ES-I3 (cell line): Measurements from ENCODE around the gene ATN1.

Source experiments
- H3K36me3 ChIP-seq: 2 replicates; pipeline ENCODE4 v1.6.1; 2013; ENCODE audit warnings: mild to moderate bottlenecking, low read length, control low read depth, moderate library complexity; ENCODE audit not compliant: insufficient read depth
- H3K4me1 ChIP-seq: 2 replicates; pipeline ENCODE4 v1.6.1; 2013; ENCODE audit warnings: mild to moderate bottlenecking, control low read depth, low read length; ENCODE audit not compliant: insufficient read depth
- H3K9ac ChIP-seq: 2 replicates; pipeline ENCODE4 v1.6.1; 2013; ENCODE audit warnings: low read depth, mild to moderate bottlenecking, low read length, moderate library complexity
- H3K9me3 ChIP-seq: 2 replicates; pipeline ENCODE4 v1.6.1; 2013; ENCODE audit warnings: mild to moderate bottlenecking, low read length, moderate library complexity; ENCODE audit not compliant: control insufficient read depth, insufficient read depth

Gene ATN1

DNA sequence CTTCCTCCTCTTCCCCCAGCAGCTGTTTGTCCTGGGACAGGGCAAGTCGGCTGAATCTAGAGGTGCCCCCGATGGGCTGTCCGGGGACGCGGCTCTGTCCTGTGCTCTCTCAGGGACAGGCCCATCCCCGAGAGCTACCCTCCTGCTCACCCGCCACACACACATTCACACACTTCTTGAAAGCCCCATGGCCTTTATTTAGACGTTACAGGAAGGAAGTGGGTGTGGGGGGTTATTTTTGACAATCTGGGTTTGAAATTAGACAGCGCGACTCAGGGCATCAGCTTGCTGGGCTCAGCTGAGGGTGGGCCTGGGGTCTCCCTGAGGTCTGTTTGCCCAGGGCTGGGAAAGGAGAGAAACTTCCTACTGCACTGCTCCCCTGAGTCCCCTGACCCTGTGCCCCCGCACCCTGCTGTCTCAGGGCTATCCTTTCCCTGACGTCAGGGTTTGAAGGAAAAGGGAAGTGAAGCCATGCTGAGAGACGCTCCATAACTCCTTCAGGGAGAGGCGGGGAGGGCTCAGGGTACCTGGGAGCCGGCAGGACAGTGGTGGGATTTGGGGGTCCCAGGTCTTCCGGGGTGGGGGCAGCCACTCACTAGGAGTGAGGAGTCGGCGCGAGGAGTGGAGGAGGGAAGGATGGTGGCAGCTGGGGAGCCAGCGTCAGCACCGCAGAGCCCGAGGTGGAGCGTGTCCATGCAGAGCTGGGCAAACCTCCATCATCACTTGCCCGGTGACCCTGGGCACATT is 31.5 kb downstream of the ATN1 start:
- Histone ChIP-seq H3K9me3 (no peaks in the 10 kb centered on the region), H3K9ac (no peak overlapping the region), H3K36me3 (no peaks in the 10 kb centered on the region), H3K4me1 (peaks cover 15% of the 10 kb centered on the region; the same call in 1 of the 2 replicates)

DNA sequence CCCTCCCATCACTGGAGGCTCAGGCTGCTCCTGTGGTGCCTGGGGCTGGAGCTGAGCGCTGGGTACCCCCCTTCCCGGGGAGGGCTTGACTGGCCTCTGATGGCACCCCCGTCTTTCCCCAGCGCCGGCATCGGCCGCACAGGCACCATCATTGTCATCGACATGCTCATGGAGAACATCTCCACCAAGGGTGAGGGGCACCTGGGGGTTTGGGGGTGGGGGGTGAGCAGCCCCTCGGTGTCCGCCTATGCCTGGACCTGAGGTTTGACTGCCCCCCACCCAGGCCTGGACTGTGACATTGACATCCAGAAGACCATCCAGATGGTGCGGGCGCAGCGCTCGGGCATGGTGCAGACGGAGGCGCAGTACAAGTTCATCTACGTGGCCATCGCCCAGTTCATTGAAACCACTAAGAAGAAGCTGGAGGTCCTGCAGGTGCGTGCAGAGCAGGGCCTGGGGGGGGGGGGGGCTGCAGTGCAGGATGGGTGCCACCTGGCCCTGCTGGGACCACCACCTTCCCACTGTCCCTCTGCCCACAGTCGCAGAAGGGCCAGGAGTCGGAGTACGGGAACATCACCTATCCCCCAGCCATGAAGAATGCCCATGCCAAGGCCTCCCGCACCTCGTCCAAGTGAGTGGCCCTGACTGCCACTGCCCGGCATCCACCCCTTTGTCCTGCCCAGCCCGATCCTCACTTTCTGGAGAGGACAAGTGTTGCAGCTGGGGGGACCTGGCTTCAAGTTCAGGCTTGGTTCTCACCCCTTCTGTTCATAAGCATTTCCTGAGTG is 32.2 kb downstream of the ATN1 start:
- H3K36me3 ChIP-seq, result no peaks in the 10 kb centered on the region
- H3K4me1 ChIP-seq, result peaks cover 15% of the 10 kb centered on the region; the same call in 1 of the 2 replicates
- no peak overlapping the region for H3K9ac ChIP-seq
- H3K9me3 ChIP-seq, result no peaks in the 10 kb centered on the region

DNA sequence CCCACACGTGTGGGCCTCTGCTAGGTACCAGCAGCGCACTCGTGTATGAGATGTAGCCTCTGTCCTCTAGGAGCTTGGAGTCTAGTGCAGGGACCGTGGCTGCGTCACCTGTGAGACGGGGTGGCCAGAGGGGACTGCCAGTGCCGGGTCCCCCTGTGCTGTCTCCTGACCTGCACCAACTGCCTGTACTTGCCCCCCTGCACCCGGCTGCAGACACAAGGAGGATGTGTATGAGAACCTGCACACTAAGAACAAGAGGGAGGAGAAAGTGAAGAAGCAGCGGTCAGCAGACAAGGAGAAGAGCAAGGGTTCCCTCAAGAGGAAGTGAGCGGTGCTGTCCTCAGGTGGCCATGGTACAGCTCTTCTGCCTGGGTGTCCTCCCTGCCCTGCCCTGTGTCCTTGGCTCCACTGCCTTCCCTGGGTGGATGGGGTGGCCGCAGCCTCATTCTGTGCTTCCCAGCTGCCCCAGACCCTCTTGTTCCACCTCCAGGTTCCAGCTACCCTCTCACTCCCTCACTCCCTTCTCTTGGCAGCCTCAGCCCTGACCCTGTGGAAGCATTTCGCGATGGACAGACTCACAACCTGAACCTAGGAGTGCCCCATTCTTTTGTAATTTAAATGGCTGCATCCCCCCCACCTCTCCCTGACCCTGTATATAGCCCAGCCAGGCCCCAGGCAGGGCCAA is 33.0 kb downstream of the ATN1 start:
- H3K36me3 ChIP-seq, result 0 out of 2 replicates have a peak, but pooled peaks cover under 1% of the 10 kb centered on the region
- H3K4me1 ChIP-seq, result peaks cover 15% of the 10 kb centered on the region; the same call in 1 of the 2 replicates
- no peaks in the 10 kb centered on the region for H3K9me3 ChIP-seq
- H3K9ac ChIP-seq, result peak overlapping the region; percentile 74

DNA sequence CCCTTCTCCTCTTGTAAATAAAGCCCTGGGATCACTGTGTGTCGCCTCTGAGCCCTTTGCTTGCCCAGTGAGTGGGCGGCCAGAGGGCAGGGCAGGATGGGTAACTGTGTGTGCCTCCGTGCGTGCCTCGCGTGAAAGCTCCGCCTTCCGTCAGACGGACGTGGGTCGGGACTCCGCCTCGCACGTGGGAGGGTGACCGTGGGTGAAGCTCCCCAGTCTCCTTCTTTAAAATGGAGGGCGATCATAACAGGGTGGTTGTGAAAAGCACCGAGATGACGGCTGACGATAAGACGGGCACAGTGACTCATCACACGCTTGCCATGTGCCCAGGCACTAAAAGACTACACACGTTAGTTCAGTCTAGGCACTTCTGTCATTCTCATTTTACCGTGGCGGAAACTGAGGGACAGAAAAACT is 33.5 kb downstream of the ATN1 start:
- Histone ChIP-seq H3K4me1 (peaks cover 15% of the 10 kb centered on the region; the same call in 1 of the 2 replicates), H3K9ac (peak overlapping the region; percentile 74), H3K9me3 (no peaks in the 10 kb centered on the region), H3K36me3 (peaks cover 6% of the 10 kb centered on the region; the same call in 1 of the 2 replicates)

- Histone ChIP-seq H3K36me3 (peaks cover 10% of the 10 kb centered on the region; the same call in 1 of the 2 replicates), H3K9me3 (no peaks in the 10 kb centered on the region), H3K9ac (peak overlapping the region; percentile 74), H3K4me1 (peaks cover 15% of the 10 kb centered on the region; the same call in 1 of the 2 replicates)
Measured at GRCh38 chr12:6961695-6962284, 34.0 kb downstream of the ATN1 start.

GRCh38 chr12:6962285-6963015 is 34.7 kb downstream of the ATN1 start:
- no peaks in the 10 kb centered on the region for H3K9me3 ChIP-seq
- H3K9ac ChIP-seq, result peak overlapping the region; percentile 74
- H3K36me3 ChIP-seq, result peaks cover 10% of the 10 kb centered on the region
- peaks cover 15% of the 10 kb centered on the region; the same call in 1 of the 2 replicates for H3K4me1 ChIP-seq

GRCh38 chr12:6963016-6963731 is 35.4 kb downstream of the ATN1 start:
- Histone ChIP-seq H3K9me3 (no peaks in the 10 kb centered on the region), H3K36me3 (peaks cover 17% of the 10 kb centered on the region), H3K4me1 (peaks cover 15% of the 10 kb centered on the region; the same call in 1 of the 2 replicates), H3K9ac (peak overlapping the region; percentile 74)

- Histone ChIP-seq H3K9ac (peak overlapping the region; percentile 74), H3K4me1 (peaks cover 15% of the 10 kb centered on the region; the same call in 1 of the 2 replicates)
Measured at GRCh38 chr12:6963791-6964413, 36.1 kb downstream of the ATN1 start.

GRCh38 chr12:6964605-6965025 is 36.9 kb downstream of the ATN1 start:
- H3K9ac ChIP-seq, result no peak overlapping the region
- H3K4me1 ChIP-seq, result peaks cover 15% of the 10 kb centered on the region; the same call in 1 of the 2 replicates
- peaks cover 29% of the 10 kb centered on the region for H3K36me3 ChIP-seq
- no peaks in the 10 kb centered on the region for H3K9me3 ChIP-seq

More at GRCh38 chr12:6963791-6964413, 36.1 kb downstream of the ATN1 start:
- peaks cover 24% of the 10 kb centered on the region for H3K36me3 ChIP-seq
- no peaks in the 10 kb centered on the region for H3K9me3 ChIP-seq

- Histone ChIP-seq H3K4me1 (peaks cover 15% of the 10 kb centered on the region; the same call in 1 of the 2 replicates), H3K9me3 (no peaks in the 10 kb centered on the region), H3K9ac (no peak overlapping the region), H3K36me3 (peaks cover 29% of the 10 kb centered on the region)
Measured at GRCh38 chr12:6965026-6965661, 37.4 kb downstream of the ATN1 start.

GRCh38 chr12:6965714-6966113 is 38.0 kb downstream of the ATN1 start:
- Histone ChIP-seq H3K9ac (no peak overlapping the region), H3K9me3 (no peaks in the 10 kb centered on the region), H3K36me3 (peaks cover 29% of the 10 kb centered on the region), H3K4me1 (peaks cover 15% of the 10 kb centered on the region; the same call in 1 of the 2 replicates)

GRCh38 chr12:6966351-6966750 is 38.6 kb downstream of the ATN1 start:
- Histone ChIP-seq H3K9ac (no peak overlapping the region), H3K9me3 (no peaks in the 10 kb centered on the region), H3K36me3 (peaks cover 29% of the 10 kb centered on the region), H3K4me1 (peaks cover 8% of the 10 kb centered on the region; the same call in 1 of the 2 replicates)
